Trophoblast cell (in vitro differentiated cells and primary cell): Measurements from ENCODE around the gene SLC6A18.
"Not testable (repeated sequence)": the region's sequence is repeated elsewhere in the genome, so short reads cannot be mapped to it uniquely, and the experiment has no call there.

Experiments used
- DNase-seq, 2 donors: peaks; one replicate each; pipeline ENCODE4 v3.0.0-alpha.2; 2016
- H2AFZ ChIP-seq: 2 replicates; pipeline ENCODE4 v1.6.1; 2013; ENCODE audit warnings: low read length, moderate library complexity, mild to moderate bottlenecking; ENCODE audit not compliant: insufficient read depth, poor library complexity
- H2AK5ac ChIP-seq: 2 replicates; pipeline ENCODE4 v1.6.1; 2013; ENCODE audit warnings: mild to moderate bottlenecking, low read length
- H2BK120ac ChIP-seq: 2 replicates; pipeline ENCODE4 v1.6.1; 2013; ENCODE audit warnings: low read length, mild to moderate bottlenecking, moderate library complexity; ENCODE audit not compliant: insufficient read depth, poor library complexity
- H2BK12ac ChIP-seq: 2 replicates; pipeline ENCODE4 v1.6.1; 2013; ENCODE audit warnings: mild to moderate bottlenecking, low read length, moderate library complexity
- H2BK5ac ChIP-seq: 2 replicates; pipeline ENCODE4 v1.6.1; 2013; ENCODE audit warnings: low read length, low read depth, moderate library complexity, mild to moderate bottlenecking; ENCODE audit not compliant: poor library complexity
- H3K14ac ChIP-seq: 2 replicates; pipeline ENCODE4 v1.6.1; 2013; ENCODE audit warnings: mild to moderate bottlenecking, low read length
- H3K18ac ChIP-seq: 2 replicates; pipeline ENCODE4 v1.6.1; 2013; ENCODE audit warnings: mild to moderate bottlenecking, low read length
- H3K23ac ChIP-seq: 2 replicates; pipeline ENCODE4 v1.6.1; 2013; ENCODE audit warnings: low read length
- H3K27ac ChIP-seq: 2 replicates; pipeline ENCODE4 v1.5.1; 2013; ENCODE audit warnings: low read depth, mild to moderate bottlenecking, inconsistent platforms, low read length, moderate library complexity
- H3K27me3 ChIP-seq: 2 replicates; pipeline ENCODE4 v1.6.1; 2013; ENCODE audit warnings: inconsistent platforms, mild to moderate bottlenecking, low read length, moderate library complexity; ENCODE audit not compliant: insufficient read depth
- H3K36me3 ChIP-seq, 2 experiments: 1 replicate in 1 of 2; 2 replicates in 1 of 2; pipeline ENCODE4 v1.6.1; 2013; ENCODE audit warnings: low read length in 2 of 2, mild to moderate bottlenecking in 2 of 2, moderate library complexity in 1 of 2; ENCODE audit not compliant: insufficient read depth in 2 of 2, control insufficient read depth in 1 of 2
- H3K4ac ChIP-seq: 2 replicates; pipeline ENCODE4 v1.6.1; 2013; ENCODE audit warnings: low read depth, mild to moderate bottlenecking, low read length, moderate library complexity
- H3K4me1 ChIP-seq, 2 experiments: 1 replicate in 1 of 2; 2 replicates in 1 of 2; pipeline ENCODE4 v1.6.1; 2013; ENCODE audit warnings: low read length in 2 of 2, mild to moderate bottlenecking in 2 of 2, moderate library complexity in 1 of 2; ENCODE audit not compliant: insufficient read depth in 2 of 2, control insufficient read depth in 1 of 2
- H3K4me2 ChIP-seq: 2 replicates; pipeline ENCODE4 v1.6.1; 2013; ENCODE audit warnings: inconsistent platforms, mild to moderate bottlenecking, low read length, moderate library complexity
- H3K4me3 ChIP-seq: 2 replicates; pipeline ENCODE4 v1.5.1; 2013; ENCODE audit warnings: mild to moderate bottlenecking, low read depth, low read length, inconsistent platforms
- H3K79me1 ChIP-seq: one replicate; pipeline ENCODE4 v1.6.1; 2013; ENCODE audit warnings: low read length
- H3K79me2 ChIP-seq: 2 replicates; pipeline ENCODE4 v1.6.1; 2013; ENCODE audit warnings: low read length, mild to moderate bottlenecking; ENCODE audit not compliant: control insufficient read depth, insufficient read depth, poor library complexity
- H3K9ac ChIP-seq: 2 replicates; pipeline ENCODE4 v1.6.1; 2013; ENCODE audit warnings: mild to moderate bottlenecking, low read length
- H3K9me3 ChIP-seq: 2 replicates; pipeline ENCODE4 v1.6.1; 2013; ENCODE audit warnings: low read depth, mild to moderate bottlenecking, control low read depth, inconsistent platforms, low read length; ENCODE audit not compliant: insufficient read depth
- H4K12ac ChIP-seq: 2 replicates; pipeline ENCODE4 v1.6.1; 2013; ENCODE audit warnings: low read depth, mild to moderate bottlenecking, low read length, moderate library complexity
- H4K8ac ChIP-seq: 2 replicates; pipeline ENCODE4 v1.6.1; 2013; ENCODE audit warnings: low read depth, mild to moderate bottlenecking, low read length, moderate library complexity
- H4K91ac ChIP-seq: one replicate; pipeline ENCODE4 v1.6.1; 2013; ENCODE audit warnings: low read depth, mild to moderate bottlenecking, low read length, moderate library complexity
- WGBS: extraction: QIAGEN DNeasy Blood & Tissue Kit; methylation state at CpG from one replicate; pipeline ENCODE4 v1.1.7; 2013; ENCODE audit warnings: missing lambda C conversion rate; ENCODE audit not compliant: insufficient read length, insufficient coverage; ENCODE audit errors: extremely low coverage; 5-methylcytosine and 5-hydroxymethylcytosine counted together

SLC6A18 gene

GRCh38 chr5:1283729-1284041 is 58.5 kb downstream of the SLC6A18 start:
- H3K18ac ChIP-seq, H3K4me3 ChIP-seq, H3K79me1 ChIP-seq, H2AK5ac ChIP-seq, H2BK5ac ChIP-seq, H3K27ac ChIP-seq, H3K36me3 ChIP-seq, H3K79me2 ChIP-seq, H4K12ac ChIP-seq, H3K4ac ChIP-seq, H3K14ac ChIP-seq, H4K91ac ChIP-seq, H3K23ac ChIP-seq, H3K27me3 ChIP-seq, H2BK12ac ChIP-seq, DNase-seq, H4K8ac ChIP-seq, H3K4me2 ChIP-seq, H2BK120ac ChIP-seq, H3K4me1 ChIP-seq, H2AFZ ChIP-seq, H3K9ac ChIP-seq: not testable (repeated sequence)
- peaks cover 11% of the 10 kb centered on the region for H3K9me3 ChIP-seq
- WGBS, result no CpG with 5 or more reads among the region's 16 CpGs

DNA sequence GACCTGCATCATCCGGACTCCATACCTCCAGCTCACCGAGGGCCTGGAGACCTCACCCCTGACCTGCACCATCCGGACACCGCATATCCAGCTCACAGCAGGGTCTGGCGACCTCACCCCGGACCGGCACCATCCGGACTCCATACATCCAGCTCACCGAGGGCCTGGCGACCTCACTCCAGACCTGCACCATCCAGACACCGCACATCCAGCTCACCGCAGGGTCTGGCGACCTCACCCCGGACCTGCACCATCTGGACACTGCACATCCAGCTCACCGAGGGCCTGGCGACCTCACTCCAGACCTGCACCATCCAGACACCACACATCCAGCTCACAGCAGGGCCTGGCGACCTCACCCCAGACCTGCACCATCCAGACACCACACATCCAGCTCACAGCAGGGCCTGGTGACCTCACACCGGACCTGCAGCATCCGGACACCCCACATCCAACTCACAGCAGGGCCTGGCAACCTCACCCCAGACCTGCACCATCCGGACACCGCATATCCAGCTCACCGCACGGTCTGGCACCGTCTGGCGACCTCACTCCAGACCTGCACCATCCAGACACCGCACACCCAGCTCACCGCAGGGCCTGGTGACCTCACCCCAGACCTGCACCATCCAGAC is 59.3 kb downstream of the SLC6A18 start:
- H2AFZ ChIP-seq, H4K91ac ChIP-seq, H3K9ac ChIP-seq, H3K4ac ChIP-seq, H3K4me3 ChIP-seq, H2AK5ac ChIP-seq, H3K79me1 ChIP-seq, DNase-seq, H3K27me3 ChIP-seq, H3K27ac ChIP-seq, H4K8ac ChIP-seq, H2BK5ac ChIP-seq, H3K23ac ChIP-seq, H3K4me2 ChIP-seq, H4K12ac ChIP-seq, H3K4me1 ChIP-seq, H3K14ac ChIP-seq, H3K36me3 ChIP-seq, H2BK12ac ChIP-seq, H3K79me2 ChIP-seq, H2BK120ac ChIP-seq, H3K18ac ChIP-seq: not testable (repeated sequence)
- H3K9me3 ChIP-seq, result peaks cover 12% of the 10 kb centered on the region
- no CpG with 5 or more reads among the region's 27 CpGs for WGBS

- H3K27ac ChIP-seq, result no peak overlapping the region
- H3K79me1 ChIP-seq, result no peaks in the 10 kb centered on the region
- H3K9ac ChIP-seq, result no peak overlapping the region
- no peak overlapping the region for H2BK120ac ChIP-seq
- no peak overlapping the region for H2BK5ac ChIP-seq
- H3K9me3 ChIP-seq, result peaks cover 12% of the 10 kb centered on the region
- no peaks in the 10 kb centered on the region for H3K27me3 ChIP-seq
- H3K14ac ChIP-seq, result no peak overlapping the region
- H4K91ac ChIP-seq, result no peak overlapping the region
- no peak overlapping the region for H2AFZ ChIP-seq
- no peak overlapping the region for H4K8ac ChIP-seq
- WGBS, result no CpG with 5 or more reads among the region's 12 CpGs
- no peaks in the 10 kb centered on the region for H3K79me2 ChIP-seq
- no peaks in the 10 kb centered on the region for H3K4me1 ChIP-seq
- H3K23ac ChIP-seq, result no peak overlapping the region
- H3K4me3 ChIP-seq, result no peak overlapping the region
- no peak overlapping the region for H2AK5ac ChIP-seq
- H3K36me3 ChIP-seq, result no peaks in the 10 kb centered on the region
- H4K12ac ChIP-seq, result no peak overlapping the region
- no peak for DNase-seq
- no peak overlapping the region for H3K18ac ChIP-seq
- H3K4ac ChIP-seq, result no peak overlapping the region
- no peak overlapping the region for H3K4me2 ChIP-seq
- no peak overlapping the region for H2BK12ac ChIP-seq
Observed at GRCh38 chr5:1285141-1285540, 60.0 kb downstream of the SLC6A18 start.

GRCh38 chr5:1285883-1286291 is 60.7 kb downstream of the SLC6A18 start:
- no peak overlapping the region for H2AFZ ChIP-seq
- no peak overlapping the region for H3K27ac ChIP-seq
- H3K9ac ChIP-seq, result no peak overlapping the region
- peaks cover 12% of the 10 kb centered on the region for H3K9me3 ChIP-seq
- no peak for DNase-seq
- H3K36me3 ChIP-seq, result no peaks in the 10 kb centered on the region
- H4K12ac ChIP-seq, result no peak overlapping the region
- H3K4me3 ChIP-seq, result no peak overlapping the region
- no peak overlapping the region for H3K4me2 ChIP-seq
- no peak overlapping the region for H2BK12ac ChIP-seq
- no peak overlapping the region for H3K23ac ChIP-seq
- no peak overlapping the region for H4K91ac ChIP-seq
- H3K79me2 ChIP-seq, result no peaks in the 10 kb centered on the region
- no peaks in the 10 kb centered on the region for H3K27me3 ChIP-seq
- no peak overlapping the region for H2BK5ac ChIP-seq
- no peaks in the 10 kb centered on the region for H3K79me1 ChIP-seq
- H3K4ac ChIP-seq, result no peak overlapping the region
- H4K8ac ChIP-seq, result no peak overlapping the region
- H3K4me1 ChIP-seq, result no peaks in the 10 kb centered on the region
- H3K14ac ChIP-seq, result no peak overlapping the region
- no CpG with 5 or more reads among the region's 25 CpGs for WGBS
- no peak overlapping the region for H2AK5ac ChIP-seq
- no peak overlapping the region for H2BK120ac ChIP-seq
- H3K18ac ChIP-seq, result no peak overlapping the region
